ENCODE data around the gene EDARADD.

- TF ChIP-seq CTCF (IDR thresholded peaks at IDR 0.05) = peak in 1 of 6 experiments; percentile 8
- peak in 1 of 2 donors; percentile 80 for TF ChIP-seq POLR2A (IDR thresholded peaks at IDR 0.05)
Measured at GRCh38 chr1:236395230-236395946, 1.3 kb downstream of the EDARADD start.

All from thyroid gland (tissue), 4 donors.